MM.1S (cell line): ENCODE results near the gene LSAMP.

Experiments
- CTCF ChIP-seq: fragments of 300-600 bp; sonication (generic); IDR thresholded peaks from 2 replicates; pipeline ENCODE4 v1.5.1; 2016; ENCODE audit warnings: antibody characterized with exemption, low read length, mixed read lengths
- EZH2 ChIP-seq: fragments of 300-600 bp; sonication (generic); optimal IDR thresholded peaks from 2 replicates; pipeline ENCODE3; 2017; ENCODE audit warnings: low read depth, mild to moderate bottlenecking, antibody characterized with exemption, low read length, mixed read lengths
- EZH2phosphoT487 ChIP-seq: fragments of 300-600 bp; sonication (generic); IDR thresholded peaks from 2 replicates; pipeline ENCODE4 v1.6.1; 2018; ENCODE audit warnings: antibody characterized with exemption, low read length

- no peak for TF ChIP-seq EZH2
- TF ChIP-seq CTCF, result no peak
- no peak for TF ChIP-seq EZH2phosphoT487
Observed at GRCh38 chr3:116316771-116317170, 128.5 kb downstream of the LSAMP start.
